Liver (tissue), 9 donors: Measurements from ENCODE around the gene TMEM163. TPM values are rescaled to one million over a fixed set of nuclear protein-coding genes. Genes with fewer than 3 reads are reported as not detected.

Experiments
- DNase-seq: peaks from one replicate; pipeline ENCODE4 v3.0.0-alpha.2; 2017; ENCODE audit warnings: low spot score
- H3K27ac ChIP-seq, 2 donors: one replicate each; pipeline ENCODE4 v1.7.0; 2013; ENCODE audit warnings: inconsistent platforms in 2 of 2, low read length in 2 of 2, control low read depth in 1 of 2, low read depth in 1 of 2, mild to moderate bottlenecking in 1 of 2
- H3K27me3 ChIP-seq, 4 donors: one replicate each; pipeline versions ENCODE4 v1.6.1 to v1.7.0; 2013; ENCODE audit warnings: low read length in 3 of 4, inconsistent platforms in 1 of 4, mild to moderate bottlenecking in 1 of 4, moderate library complexity in 1 of 4; ENCODE audit not compliant: control insufficient read depth in 4 of 4, insufficient read depth in 4 of 4
- H3K36me3 ChIP-seq, 4 donors: one replicate each; pipeline versions ENCODE4 v1.6.1 to v1.7.0; 2013; ENCODE audit warnings: low read length in 3 of 4, mild to moderate bottlenecking in 3 of 4, low read depth in 1 of 4, moderate library complexity in 1 of 4; ENCODE audit not compliant: control insufficient read depth in 4 of 4, insufficient read depth in 3 of 4
- H3K4me1 ChIP-seq, 4 donors: one replicate each; pipeline versions ENCODE4 v1.6.1 to v1.7.0; 2013; ENCODE audit warnings: low read length in 3 of 4, mild to moderate bottlenecking in 3 of 4, moderate library complexity in 1 of 4; ENCODE audit not compliant: control insufficient read depth in 4 of 4, insufficient read depth in 4 of 4
- H3K4me3 ChIP-seq, 3 donors: one replicate each; pipeline versions ENCODE4 v1.6.1 to v1.7.0; 2013; ENCODE audit warnings: low read length in 3 of 3, control low read depth in 1 of 3, low read depth in 1 of 3, mild to moderate bottlenecking in 1 of 3
- H3K9ac ChIP-seq, 2 donors: one replicate each; pipeline ENCODE4 v1.7.0; 2013; ENCODE audit warnings: low read length in 2 of 2, mild to moderate bottlenecking in 2 of 2, moderate library complexity in 2 of 2, control low read depth in 1 of 2, low read depth in 1 of 2
- H3K9me3 ChIP-seq, 4 donors: one replicate each; pipeline versions ENCODE4 v1.6.1 to v1.7.0; 2013; ENCODE audit warnings: low read length in 3 of 4; ENCODE audit not compliant: control insufficient read depth in 4 of 4
- ATF3 ChIP-seq: IDR thresholded peaks from 2 replicates; pipeline ENCODE4 v1.6.1; 2016; ENCODE audit warnings: antibody characterized with exemption
- EGR1 ChIP-seq, 2 donors: IDR thresholded peaks; 2 replicates each; pipeline ENCODE4 v1.6.1; 2016 to 2018; ENCODE audit warnings: antibody characterized with exemption in 2 of 2, low read depth in 2 of 2
- FOXA1 ChIP-seq: IDR thresholded peaks from 2 replicates; pipeline ENCODE4 v1.6.1; 2016; ENCODE audit warnings: antibody characterized with exemption
- FOXA2 ChIP-seq: IDR thresholded peaks from 2 replicates; pipeline ENCODE4 v1.6.1; 2016; ENCODE audit warnings: antibody characterized with exemption
- GABPA ChIP-seq, 2 donors: IDR thresholded peaks in 1 of 2; conservative IDR thresholded peaks in 1 of 2; 2 replicates each; pipeline ENCODE4 v1.6.1; 2016; ENCODE audit warnings: antibody characterized with exemption in 2 of 2, mild to moderate bottlenecking in 1 of 2, moderate library complexity in 1 of 2
- HNF4A ChIP-seq, 2 donors: conservative IDR thresholded peaks; 2 replicates each; pipeline ENCODE4 v1.6.1; 2016; ENCODE audit warnings: antibody characterized with exemption in 2 of 2, mild to moderate bottlenecking in 2 of 2
- HNF4G ChIP-seq: IDR thresholded peaks from 2 replicates; pipeline ENCODE4 v1.6.1; 2016; ENCODE audit warnings: antibody characterized with exemption
- JUND ChIP-seq, 2 donors: IDR thresholded peaks; 2 replicates each; pipeline ENCODE4 v1.6.1; 2016; ENCODE audit warnings: antibody characterized with exemption in 2 of 2
- MAX ChIP-seq: IDR thresholded peaks from 2 replicates; pipeline ENCODE4 v1.6.1; 2016; ENCODE audit warnings: antibody characterized with exemption
- NR2F2 ChIP-seq: IDR thresholded peaks from 2 replicates; pipeline ENCODE4 v1.6.1; 2016; ENCODE audit warnings: antibody characterized with exemption
- RAD21 ChIP-seq, 2 donors: IDR thresholded peaks; 2 replicates each; pipeline ENCODE4 v1.6.1; 2016; ENCODE audit warnings: antibody characterized with exemption in 2 of 2, mild to moderate bottlenecking in 2 of 2
- RXRA ChIP-seq, 2 donors: IDR thresholded peaks; 2 replicates each; pipeline ENCODE4 v1.6.1; 2017 to 2018; ENCODE audit warnings: antibody characterized with exemption in 2 of 2, mild to moderate bottlenecking in 1 of 2
- SP1 ChIP-seq: IDR thresholded peaks from 2 replicates; pipeline ENCODE4 v1.6.1; 2018; ENCODE audit warnings: antibody characterized with exemption, mild to moderate bottlenecking
- TAF1 ChIP-seq: conservative IDR thresholded peaks from 2 replicates; pipeline ENCODE4 v1.6.1; 2016; ENCODE audit warnings: antibody characterized with exemption, mild to moderate bottlenecking
- YY1 ChIP-seq: IDR thresholded peaks from 2 replicates; pipeline ENCODE4 v1.6.1; 2016; ENCODE audit warnings: antibody characterized with exemption, mild to moderate bottlenecking
- ZBTB33 ChIP-seq: IDR thresholded peaks from 2 replicates; pipeline ENCODE4 v1.6.1; 2016; ENCODE audit warnings: antibody characterized with exemption
- WGBS: extraction: QIAGEN DNeasy Blood & Tissue Kit; methylation state at CpG from one replicate; pipeline ENCODE4 v1.1.7; 2013; 5-methylcytosine and 5-hydroxymethylcytosine counted together
- polyA plus RNA-seq, 2 donors: library from polyadenylated mRNA; stranded (reverse) in 1 of 2; unstranded in 1 of 2; fragments of 200-250 nt in 1 of 2; fragments of >200 nt in 1 of 2; fragmentation: Nextera tagmentation in 1 of 2; extraction: Ambion mirVana in 1 of 2; gene quantifications; one replicate each; pipeline versions ENCODE4 v1.2.1 to v1.2.3, GENCODE V29; 2013 to 2015
- total RNA-seq, 2 donors: library from RNA; depleted of rRNA; stranded (reverse); fragments of >200 nt; gene quantifications; one replicate each; pipeline ENCODE4 v1.2.3, GENCODE V29; 2014
- TF ChIP-seq, protein P1 (sequence below): fragments of 150-350 bp; IDR thresholded peaks from 2 replicates; pipeline ENCODE4 v1.5.1; 2017; ENCODE audit warnings: improper control_type of control experiment, low read depth, low read length; ENCODE audit not compliant: missing input control
- TF ChIP-seq, protein P2 (sequence below): IDR thresholded peaks from 2 replicates; pipeline ENCODE4 v1.6.1; 2016; ENCODE audit warnings: antibody characterized with exemption, mild to moderate bottlenecking
- donor health status: healthy.
- donor health status: healthy.
- donor health status: healthy.
- donor health status: healthy.
- donor health status: healthy.

TMEM163 gene
- total and polyA plus RNA-seq, 4 donors = 0.08 to 0.48 (median 0.25) TPM

DNA sequence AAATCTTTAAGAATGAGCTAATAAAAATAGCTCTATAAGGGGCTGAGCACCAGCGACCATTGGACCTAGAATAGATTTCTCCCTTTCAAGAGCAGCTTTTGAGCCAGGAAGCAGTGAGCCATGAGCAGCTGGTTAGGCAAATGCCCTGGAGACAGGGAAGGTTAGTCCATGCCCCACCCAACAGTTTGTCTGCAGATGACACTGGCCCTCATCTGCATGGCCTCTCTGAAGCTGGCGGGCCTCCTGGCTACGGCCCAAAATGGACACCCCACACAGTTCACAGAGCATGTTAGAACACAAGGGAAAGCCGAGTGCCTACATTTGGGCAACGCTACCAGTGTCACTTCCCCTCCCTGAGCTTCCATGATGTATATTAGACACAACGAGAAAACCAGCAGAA is 263.9 kb downstream of the TMEM163 start:
- Histone ChIP-seq H3K4me3 (no peak overlapping the region), H3K27me3 (no peaks in the 10 kb centered on the region), H3K27ac (no peak overlapping the region), H3K9ac (no peak overlapping the region), H3K36me3 (no peaks in the 10 kb centered on the region), H3K4me1 (peaks cover 7 to 25% (median 17%) of the 10 kb centered on the region in 4 donors), H3K9me3 (no peaks in the 10 kb centered on the region)
- no peak for TF ChIP-seq TAF1
- no peak for TF ChIP-seq ZBTB33
- no peak for TF ChIP-seq RXRA (IDR thresholded peaks at IDR 0.05)
- no peak for TF ChIP-seq SP1
- TF ChIP-seq HNF4A (conservative IDR thresholded peaks at IDR 0.05) = no peak
- no peak for TF ChIP-seq YY1
- TF ChIP-seq, protein P1, sequence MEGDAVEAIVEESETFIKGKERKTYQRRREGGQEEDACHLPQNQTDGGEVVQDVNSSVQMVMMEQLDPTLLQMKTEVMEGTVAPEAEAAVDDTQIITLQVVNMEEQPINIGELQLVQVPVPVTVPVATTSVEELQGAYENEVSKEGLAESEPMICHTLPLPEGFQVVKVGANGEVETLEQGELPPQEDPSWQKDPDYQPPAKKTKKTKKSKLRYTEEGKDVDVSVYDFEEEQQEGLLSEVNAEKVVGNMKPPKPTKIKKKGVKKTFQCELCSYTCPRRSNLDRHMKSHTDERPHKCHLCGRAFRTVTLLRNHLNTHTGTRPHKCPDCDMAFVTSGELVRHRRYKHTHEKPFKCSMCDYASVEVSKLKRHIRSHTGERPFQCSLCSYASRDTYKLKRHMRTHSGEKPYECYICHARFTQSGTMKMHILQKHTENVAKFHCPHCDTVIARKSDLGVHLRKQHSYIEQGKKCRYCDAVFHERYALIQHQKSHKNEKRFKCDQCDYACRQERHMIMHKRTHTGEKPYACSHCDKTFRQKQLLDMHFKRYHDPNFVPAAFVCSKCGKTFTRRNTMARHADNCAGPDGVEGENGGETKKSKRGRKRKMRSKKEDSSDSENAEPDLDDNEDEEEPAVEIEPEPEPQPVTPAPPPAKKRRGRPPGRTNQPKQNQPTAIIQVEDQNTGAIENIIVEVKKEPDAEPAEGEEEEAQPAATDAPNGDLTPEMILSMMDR = no peak
- no peak for TF ChIP-seq JUND (IDR thresholded peaks at IDR 0.05)
- TF ChIP-seq NR2F2 = no peak
- no peak for TF ChIP-seq RAD21 (IDR thresholded peaks at IDR 0.05)
- no peak for TF ChIP-seq FOXA2
- TF ChIP-seq FOXA1 = no peak
- TF ChIP-seq HNF4G = no peak
- TF ChIP-seq EGR1 (IDR thresholded peaks at IDR 0.05; ENCODE audit: low read depth in 2 of 2) = no peak
- TF ChIP-seq GABPA (IDR thresholded peaks at IDR 0.05 in 1 of 2, conservative IDR thresholded peaks at IDR 0.05 in 1 of 2) = no peak
- no peak for TF ChIP-seq MAX
- no peak for TF ChIP-seq ATF3
- TF ChIP-seq, protein P2, sequence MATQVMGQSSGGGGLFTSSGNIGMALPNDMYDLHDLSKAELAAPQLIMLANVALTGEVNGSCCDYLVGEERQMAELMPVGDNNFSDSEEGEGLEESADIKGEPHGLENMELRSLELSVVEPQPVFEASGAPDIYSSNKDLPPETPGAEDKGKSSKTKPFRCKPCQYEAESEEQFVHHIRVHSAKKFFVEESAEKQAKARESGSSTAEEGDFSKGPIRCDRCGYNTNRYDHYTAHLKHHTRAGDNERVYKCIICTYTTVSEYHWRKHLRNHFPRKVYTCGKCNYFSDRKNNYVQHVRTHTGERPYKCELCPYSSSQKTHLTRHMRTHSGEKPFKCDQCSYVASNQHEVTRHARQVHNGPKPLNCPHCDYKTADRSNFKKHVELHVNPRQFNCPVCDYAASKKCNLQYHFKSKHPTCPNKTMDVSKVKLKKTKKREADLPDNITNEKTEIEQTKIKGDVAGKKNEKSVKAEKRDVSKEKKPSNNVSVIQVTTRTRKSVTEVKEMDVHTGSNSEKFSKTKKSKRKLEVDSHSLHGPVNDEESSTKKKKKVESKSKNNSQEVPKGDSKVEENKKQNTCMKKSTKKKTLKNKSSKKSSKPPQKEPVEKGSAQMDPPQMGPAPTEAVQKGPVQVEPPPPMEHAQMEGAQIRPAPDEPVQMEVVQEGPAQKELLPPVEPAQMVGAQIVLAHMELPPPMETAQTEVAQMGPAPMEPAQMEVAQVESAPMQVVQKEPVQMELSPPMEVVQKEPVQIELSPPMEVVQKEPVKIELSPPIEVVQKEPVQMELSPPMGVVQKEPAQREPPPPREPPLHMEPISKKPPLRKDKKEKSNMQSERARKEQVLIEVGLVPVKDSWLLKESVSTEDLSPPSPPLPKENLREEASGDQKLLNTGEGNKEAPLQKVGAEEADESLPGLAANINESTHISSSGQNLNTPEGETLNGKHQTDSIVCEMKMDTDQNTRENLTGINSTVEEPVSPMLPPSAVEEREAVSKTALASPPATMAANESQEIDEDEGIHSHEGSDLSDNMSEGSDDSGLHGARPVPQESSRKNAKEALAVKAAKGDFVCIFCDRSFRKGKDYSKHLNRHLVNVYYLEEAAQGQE = no peak
- no peak for DNase-seq
- WGBS = 89% methylated on average over 6 of the region's 6 CpGs
